ENCODE data around the gene CRABP2. TPM values are rescaled to one million over a fixed set of nuclear protein-coding genes. Genes with fewer than 3 reads are reported as not detected.

Gene CRABP2
- total and polyA plus RNA-seq, 2 donors (not counting 1 experiment from before 2014, with no cell fraction given): 0.89 to 1.2 TPM

- Histone ChIP-seq H3K27ac (ENCODE audit: low read length in 2 of 2) (no peak overlapping the region), H3K9ac (ENCODE audit: low read length) (no peak overlapping the region), H3K4me3 (ENCODE audit: control extremely low read depth in 1 of 5, extremely low read depth in 1 of 5, insufficient read depth in 1 of 5, low read depth in 2 of 5, low read length in 4 of 5) (no peak overlapping the region), H3K36me3 (replicated peaks in 1 of 2; ENCODE audit: control extremely low read depth in 1 of 2, control insufficient read depth in 1 of 2, extremely low read depth in 1 of 2, insufficient read depth in 2 of 2, low read length in 1 of 2) (no peaks in the 10 kb centered on the region), H3K4me2 (replicated peaks; ENCODE audit: low read depth, low read length, poor library complexity, severe bottlenecking) (no peak overlapping the region), H4K20me1 (ENCODE audit: control insufficient read depth, insufficient read depth, low read length, poor library complexity, severe bottlenecking) (no peaks in the 10 kb centered on the region), H2AFZ (ENCODE audit: insufficient read depth, low read depth, low read length, poor library complexity, severe bottlenecking) (no peak overlapping the region), H3K9me3 (ENCODE audit: control extremely low read depth in 1 of 3, control insufficient read depth in 2 of 3, insufficient read depth in 1 of 3, low read length in 2 of 3) (peaks cover 0 to 3% (median 0%) of the 10 kb centered on the region in 3 donors), H3K79me2 (ENCODE audit: control insufficient read depth, insufficient read depth, low read length) (no peaks in the 10 kb centered on the region), H3K27me3 (replicated peaks in 1 of 4; ENCODE audit: control extremely low read depth in 1 of 4, control insufficient read depth in 3 of 4, insufficient read depth in 4 of 4, low read length in 3 of 4) (peaks cover 0 to 62% (median 32%) of the 10 kb centered on the region in 4 experiments), H3K4me1 (ENCODE audit: control insufficient read depth in 2 of 2, insufficient read depth in 2 of 2, low read length in 2 of 2) (peaks cover 11 to 21% of the 10 kb centered on the region in 2 donors)
- WGBS (ENCODE audit: insufficient coverage): 54% methylated on average over 6 of the region's 10 CpGs
- Mint-ChIP-seq H3K4me1 (peaks cover 16% of the 10 kb centered on the region), H3K4me3 (no peak overlapping the region), H3K9me3 (ENCODE audit: insufficient read depth) (no peaks in the 10 kb centered on the region), H3K27me3 (peaks cover 43% of the 10 kb centered on the region), H3K27ac (no peak overlapping the region)
- ChIA-PET POLR2A (no interaction called here), CTCF (interaction anchor here (0.6 to 7.0 kb wide), 11 partner anchors 8 to 465 kb away, joined by 3 to 245 read pairs (median 16); partner anchors contain the start of genes CRABP2, ISG20L2, METTL25B and NES)
- no peak for ATAC-seq (ENCODE audit: low read depth)
- no peak for DNase-seq
- intact Hi-C loops (cut with micrococcal nuclease): no loop called here
- no peak for TF ChIP-seq CTCF (IDR thresholded peaks at IDR 0.05)
- no peak for TF ChIP-seq EZH2 (IDR thresholded peaks at IDR 0.05; ENCODE audit: borderline replicate concordance, insufficient read depth, low read depth, low read length, poor library complexity, severe bottlenecking)
Measured at GRCh38 chr1:156691191-156691590, 14.2 kb downstream of the CRABP2 start.

GRCh38 chr1:156690675-156691036, 14.7 kb downstream of the CRABP2 start:
- Mint-ChIP-seq H3K4me1 (peaks cover 16% of the 10 kb centered on the region), H3K4me3 (no peak overlapping the region), H3K27ac (no peak overlapping the region), H3K27me3 (peaks cover 44% of the 10 kb centered on the region), H3K9me3 (ENCODE audit: insufficient read depth) (no peaks in the 10 kb centered on the region)
- ATAC-seq (ENCODE audit: low read depth) (no peak), DNase-seq (no peak)
- Histone ChIP-seq H3K9me3 (ENCODE audit: control extremely low read depth in 1 of 3, control insufficient read depth in 2 of 3, insufficient read depth in 1 of 3, low read length in 2 of 3) (peaks cover 0 to 3% (median 0%) of the 10 kb centered on the region in 3 donors), H2AFZ (ENCODE audit: insufficient read depth, low read depth, low read length, poor library complexity, severe bottlenecking) (no peak overlapping the region), H3K4me2 (replicated peaks; ENCODE audit: low read depth, low read length, poor library complexity, severe bottlenecking) (no peak overlapping the region), H3K4me3 (ENCODE audit: control extremely low read depth in 1 of 5, extremely low read depth in 1 of 5, insufficient read depth in 1 of 5, low read depth in 2 of 5, low read length in 4 of 5) (no peak overlapping the region), H3K79me2 (ENCODE audit: control insufficient read depth, insufficient read depth, low read length) (no peaks in the 10 kb centered on the region), H3K4me1 (ENCODE audit: control insufficient read depth in 2 of 2, insufficient read depth in 2 of 2, low read length in 2 of 2) (peaks cover 11 to 21% of the 10 kb centered on the region in 2 donors), H3K36me3 (replicated peaks in 1 of 2; ENCODE audit: control extremely low read depth in 1 of 2, control insufficient read depth in 1 of 2, extremely low read depth in 1 of 2, insufficient read depth in 2 of 2, low read length in 1 of 2) (no peaks in the 10 kb centered on the region), H4K20me1 (ENCODE audit: control insufficient read depth, insufficient read depth, low read length, poor library complexity, severe bottlenecking) (no peaks in the 10 kb centered on the region), H3K27ac (ENCODE audit: low read length in 2 of 2) (no peak overlapping the region), H3K27me3 (replicated peaks in 1 of 4; ENCODE audit: control extremely low read depth in 1 of 4, control insufficient read depth in 3 of 4, insufficient read depth in 4 of 4, low read length in 3 of 4) (peaks cover 0 to 62% (median 32%) of the 10 kb centered on the region in 4 experiments), H3K9ac (ENCODE audit: low read length) (no peak overlapping the region)
- 61% methylated on average over 8 of the region's 8 CpGs for WGBS (ENCODE audit: insufficient coverage)
- intact Hi-C loops (cut with micrococcal nuclease): no loop called here
- TF ChIP-seq CTCF (IDR thresholded peaks at IDR 0.05) (no peak), EZH2 (IDR thresholded peaks at IDR 0.05; ENCODE audit: borderline replicate concordance, insufficient read depth, low read depth, low read length, poor library complexity, severe bottlenecking) (no peak)
- ChIA-PET CTCF (interaction anchor here (0.8 to 7.0 kb wide), 23 partner anchors 11 to 465 kb away, joined by 3 to 245 read pairs (median 8); partner anchors contain the start of genes CRABP2, HAPLN2, ISG20L2 and METTL25B), POLR2A (no interaction called here)
